HEK293T (cell line): ENCODE results near the gene LTBP2.

ENCODE experiments used
- CTCF ChIA-PET: fragments of 350-600 bp; formaldehyde crosslinking; extraction: SDS; loops from one replicate; lab custom pipeline; 2021; ENCODE audit warnings: antibody characterized with exemption, inconsistent platforms; lab: Yijun Ruan, JAX
- POLR2A ChIA-PET: fragments of 350-600 bp; formaldehyde crosslinking; extraction: SDS; loops from one replicate; lab custom pipeline; 2020; ENCODE audit warnings: antibody characterized with exemption, inconsistent platforms; lab: Yijun Ruan, JAX
- DNase-seq: peaks from one replicate; pipeline ENCODE4 v3.0.0; 2012; ENCODE audit warnings: mixed read lengths; ENCODE audit errors: extremely low spot score
- ARNT ChIP-seq: fragments of 450-650 bp; IDR thresholded peaks from 2 replicates; pipeline ENCODE4 v1.6.1; 2017; ENCODE audit warnings: mild to moderate bottlenecking
- BHLHE40 ChIP-seq: fragments of 450-650 bp; IDR thresholded peaks from 2 replicates; pipeline ENCODE4 v1.6.1; 2016; ENCODE audit warnings: mild to moderate bottlenecking, moderate library complexity, borderline replicate concordance
- CTBP1 ChIP-seq: fragments of 450-650 bp; IDR thresholded peaks from 2 replicates; pipeline ENCODE4 v1.6.1; 2016; ENCODE audit warnings: borderline replicate concordance
- ELF4 ChIP-seq: fragments of 450-650 bp; IDR thresholded peaks from 2 replicates; pipeline ENCODE4 v1.6.1; 2017; ENCODE audit warnings: antibody characterized with exemption
- FOXA1 ChIP-seq: fragments of 450-650 bp; IDR thresholded peaks from 2 replicates; pipeline ENCODE4 v1.6.1; 2016; ENCODE audit warnings: mild to moderate bottlenecking
- FOXK2 ChIP-seq: fragments of 450-650 bp; IDR thresholded peaks from 2 replicates; pipeline ENCODE4 v1.6.1; 2016; ENCODE audit warnings: mild to moderate bottlenecking
- FOXM1 ChIP-seq: fragments of 450-650 bp; IDR thresholded peaks from 2 replicates; pipeline ENCODE4 v1.6.1; 2017; ENCODE audit warnings: mild to moderate bottlenecking, borderline replicate concordance
- HDGF ChIP-seq: fragments of 450-650 bp; IDR thresholded peaks from 2 replicates; pipeline ENCODE4 v1.6.1; 2017; ENCODE audit warnings: antibody characterized with exemption, borderline replicate concordance
- L3MBTL2 ChIP-seq: fragments of 450-650 bp; conservative IDR thresholded peaks from 2 replicates; pipeline ENCODE4 v1.6.1; 2016; ENCODE audit warnings: mild to moderate bottlenecking
- LEF1 ChIP-seq: fragments of 450-650 bp; IDR thresholded peaks from 2 replicates; pipeline ENCODE4 v1.6.1; 2017; ENCODE audit warnings: mild to moderate bottlenecking, borderline replicate concordance
- NFRKB ChIP-seq: fragments of 450-650 bp; IDR thresholded peaks from 2 replicates; pipeline ENCODE4 v1.6.1; 2016; ENCODE audit warnings: mild to moderate bottlenecking, moderate library complexity
- PKNOX1 ChIP-seq: fragments of 450-650 bp; IDR thresholded peaks from 2 replicates; pipeline ENCODE4 v1.6.1; 2016
- SP1 ChIP-seq: fragments of 450-650 bp; IDR thresholded peaks from 2 replicates; pipeline ENCODE4 v1.6.1; 2017
- SUZ12 ChIP-seq: fragments of 450-650 bp; IDR thresholded peaks from 2 replicates; pipeline ENCODE4 v1.6.1; 2016; ENCODE audit warnings: mild to moderate bottlenecking
- TARDBP ChIP-seq: fragments of 450-650 bp; IDR thresholded peaks from 2 replicates; pipeline ENCODE4 v1.6.1; 2016
- ZNF384 ChIP-seq: fragments of 450-650 bp; IDR thresholded peaks from 2 replicates; pipeline ENCODE4 v1.6.1; 2016

The LTBP2 gene

GRCh38 chr14:74610866-74611649 lies 979 bp downstream of the LTBP2 start:
- ChIA-PET POLR2A (interaction anchor here (0.6 kb wide), 1 partner anchor 12 kb away, joined by 3 read pairs; no protein-coding TSS in a partner anchor), CTCF (no interaction called here)
- no peak for TF ChIP-seq TARDBP
- DNase-seq = no peak

DNA sequence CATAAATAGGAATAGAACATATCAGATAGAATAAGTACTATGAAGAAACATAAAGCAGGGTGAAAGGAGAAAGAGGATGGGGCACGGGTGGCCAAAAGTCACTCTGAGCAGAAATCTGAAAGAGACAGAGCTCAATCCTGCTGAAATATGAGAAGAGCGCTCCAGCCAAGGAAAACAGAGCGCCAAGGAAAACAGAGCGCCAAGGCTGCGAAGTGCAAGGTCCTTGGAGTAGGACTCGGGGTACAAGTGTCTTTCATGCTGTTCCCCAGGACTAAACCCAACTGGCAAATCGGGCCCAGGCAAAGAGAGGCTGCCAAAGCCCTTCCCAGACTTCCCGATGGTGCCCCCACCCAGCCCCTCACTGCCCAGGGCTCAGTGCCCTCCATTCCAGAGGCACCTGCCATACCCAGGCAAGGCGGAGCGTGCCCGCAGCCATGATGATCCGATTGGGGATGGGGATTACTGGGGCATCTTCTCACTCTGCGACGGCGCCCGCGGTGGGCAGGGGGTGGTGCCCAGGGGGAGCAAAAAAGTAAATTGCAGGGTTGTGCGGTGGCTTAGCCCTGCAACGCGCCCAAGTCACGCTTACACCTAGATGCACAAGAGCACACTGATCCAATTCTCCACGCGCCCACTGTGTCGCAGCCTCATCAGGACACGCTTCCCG lies 1.7 kb downstream of the LTBP2 start:
- TF ChIP-seq CTBP1 (no peak), FOXM1 (no peak), FOXA1 (no peak), ZNF384 (no peak), FOXK2 (no peak), ELF4 (no peak), L3MBTL2 (no peak), ARNT (no peak)
- ChIA-PET POLR2A (interaction anchor here (0.6 kb wide), 1 partner anchor 11 kb away, joined by 3 read pairs; no protein-coding TSS in a partner anchor), CTCF (interaction anchor here (2.0 to 2.5 kb wide), 2 partner anchors 16 to 79 kb away, joined by 9 read pairs; no protein-coding TSS in a partner anchor)
- DNase-seq = no peak

DNA sequence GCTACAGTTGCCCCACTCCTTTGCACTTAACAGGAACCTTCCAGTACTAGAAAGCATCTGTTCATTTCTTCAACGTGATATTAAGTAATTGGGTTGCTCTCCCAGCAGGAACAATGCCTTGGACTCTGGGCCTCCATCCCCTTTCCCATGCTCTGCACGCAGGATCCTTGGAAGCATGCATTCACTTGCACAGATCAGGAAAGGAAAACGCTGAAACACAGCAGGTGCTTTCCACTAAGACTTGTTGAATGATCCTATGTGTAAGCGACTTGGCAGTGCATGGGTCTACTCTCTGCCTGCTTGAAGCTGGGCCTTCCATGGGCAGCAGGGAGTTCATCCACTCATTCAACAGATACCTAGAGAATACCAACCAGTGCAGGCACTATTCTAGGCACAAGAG lies 2.3 kb downstream of the LTBP2 start:
- POLR2A ChIA-PET = interaction anchor here (1.5 kb wide), 1 partner anchor 25 kb away, joined by 3 read pairs; no protein-coding TSS in a partner anchor
- no peak for DNase-seq
- CTCF ChIA-PET = interaction anchor here (0.9 to 2.5 kb wide), 7 partner anchors 9 to 295 kb away, joined by 3 to 9 read pairs (median 5); no protein-coding TSS in a partner anchor

GRCh38 chr14:74608959-74609611 lies 3.0 kb downstream of the LTBP2 start:
- DNase-seq = peak; percentile 77
- TF ChIP-seq FOXK2 (no peak), HDGF (no peak), SP1 (no peak), NFRKB (no peak), ZNF384 (no peak), CTBP1 (no peak), TARDBP (no peak), L3MBTL2 (no peak), SUZ12 (no peak), FOXM1 (no peak), BHLHE40 (no peak), ARNT (no peak), LEF1 (no peak), ELF4 (no peak), FOXA1 (no peak), PKNOX1 (no peak)
- ChIA-PET POLR2A (interaction anchor here (0.9 to 1.5 kb wide), 3 partner anchors 26 to 246 kb away, joined by 3 read pairs; no protein-coding TSS in a partner anchor), CTCF (interaction anchor here (0.5 to 2.5 kb wide), 19 partner anchors 9 to 296 kb away, joined by 3 to 9 read pairs (median 3); no protein-coding TSS in a partner anchor)

More for the DNA sequence above, 2.3 kb downstream of the LTBP2 start:
- TF ChIP-seq SUZ12 = no peak

GRCh38 chr14:74606727-74607126 lies 5.3 kb downstream of the LTBP2 start:
- no peak for DNase-seq
- TF ChIP-seq FOXK2 (no peak), HDGF (no peak), SUZ12 (no peak), FOXA1 (no peak), TARDBP (no peak), FOXM1 (no peak), ZNF384 (no peak), PKNOX1 (no peak), BHLHE40 (no peak), LEF1 (no peak), ARNT (no peak), ELF4 (no peak), CTBP1 (no peak), NFRKB (no peak), SP1 (no peak), L3MBTL2 (no peak)
- POLR2A ChIA-PET = no interaction called here
- CTCF ChIA-PET = no interaction called here

DNA sequence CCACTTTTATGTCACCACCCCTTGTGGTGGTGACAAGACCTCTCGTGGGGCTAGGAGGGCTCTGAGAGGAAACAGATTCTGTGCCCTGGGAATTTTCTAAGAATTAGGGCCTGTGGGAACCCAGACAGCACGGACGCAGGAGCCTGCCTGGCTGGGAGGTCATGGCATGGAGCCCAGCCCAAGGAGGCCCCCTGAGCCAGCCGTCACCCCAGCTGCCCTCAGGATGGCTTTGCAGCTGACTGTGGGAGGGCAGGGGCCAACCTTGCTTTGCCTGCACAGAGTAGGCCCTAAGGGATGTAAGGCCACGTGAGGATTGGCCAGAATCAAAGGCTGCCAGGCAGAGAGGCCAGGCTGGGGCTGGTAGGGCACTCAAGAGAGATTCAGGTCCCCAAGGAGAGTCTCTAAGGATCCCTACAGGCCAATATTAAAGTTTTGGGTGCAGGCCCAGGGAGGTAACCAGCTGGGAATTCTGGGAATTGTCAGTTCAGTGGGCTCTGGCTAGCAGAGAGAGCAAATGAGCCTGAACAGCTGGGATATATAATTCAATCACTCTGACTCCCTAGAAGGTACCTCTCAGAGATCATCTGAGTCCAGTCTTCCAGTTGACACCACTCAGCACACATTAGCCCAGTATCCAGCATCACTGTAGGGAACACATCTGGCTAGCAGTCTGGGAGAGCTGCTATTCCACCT lies 6.4 kb downstream of the LTBP2 start:
- no peak for TF ChIP-seq LEF1
- TF ChIP-seq ZNF384 = no peak
- TF ChIP-seq TARDBP = no peak
- no peak for TF ChIP-seq FOXA1
- TF ChIP-seq PKNOX1 = no peak
- no peak for TF ChIP-seq FOXM1
- no peak for DNase-seq
- POLR2A ChIA-PET = no interaction called here
- CTCF ChIA-PET = no interaction called here
